OCI-LY3 (cell line): ENCODE results near the gene PIAS4.

Source experiments
- H2AFZ ChIP-seq: fragments of 200-600, 300-600 bp; shearing (Covaris generic); 2 replicates; pipeline ENCODE4 v1.6.0; 2014; ENCODE audit warnings: antibody characterized with exemption, low read depth, low read length
- H3K27ac ChIP-seq: fragments of 200-600, 300-600 bp; sonication (generic); 2 replicates; pipeline ENCODE4 v1.5.1; 2014; ENCODE audit warnings: mild to moderate bottlenecking, low read length, moderate library complexity, mixed read lengths
- H3K27me3 ChIP-seq: fragments of 200-600, 300-600 bp; sonication (generic); 2 replicates; pipeline ENCODE4 v1.6.1; 2014; ENCODE audit warnings: low read depth, low read length, mixed read lengths
- H3K36me3 ChIP-seq: fragments of 200-600, 300-600 bp; sonication (generic); replicated peaks from 2 replicates; pipeline ENCODE3; 2014; ENCODE audit warnings: low read depth, low read length, mixed read lengths
- H3K4me1 ChIP-seq: fragments of 300-600, 200-600 bp; sonication (generic); 2 replicates; pipeline ENCODE4 v1.6.1; 2014; ENCODE audit warnings: low read length, mixed read lengths
- H3K4me2 ChIP-seq: fragments of 200-600, 300-600 bp; sonication (generic); 2 replicates; pipeline ENCODE4 v1.6.1; 2014; ENCODE audit warnings: low read length, mixed read lengths
- H3K4me3 ChIP-seq: fragments of 300-600, 200-600 bp; sonication (generic); 2 replicates; pipeline ENCODE4 v1.5.1; 2014; ENCODE audit warnings: antibody characterized with exemption, mild to moderate bottlenecking, low read length, moderate library complexity
- H3K79me2 ChIP-seq: fragments of 300-600, 200-600 bp; shearing (Covaris generic); 2 replicates; pipeline ENCODE4 v1.6.1; 2014; ENCODE audit warnings: mild to moderate bottlenecking, low read length, mixed read lengths
- H3K9ac ChIP-seq: fragments of 300-600, 200-600 bp; shearing (Covaris generic); 2 replicates; pipeline ENCODE4 v1.6.0; 2014; ENCODE audit warnings: mild to moderate bottlenecking, low read length, moderate library complexity
- H3K9me3 ChIP-seq: fragments of 200-600, 300-600 bp; shearing (Covaris generic); 2 replicates; pipeline ENCODE4 v1.6.1; 2014; ENCODE audit warnings: low read length, mixed read lengths; ENCODE audit not compliant: insufficient read depth
- H4K20me1 ChIP-seq: fragments of 200-600, 300-600 bp; sonication (generic); 2 replicates; pipeline ENCODE4 v1.6.1; 2016; ENCODE audit warnings: low read length, mixed read lengths; ENCODE audit not compliant: insufficient read depth
- EZH2phosphoT487 ChIP-seq: fragments of 200-600 bp; shearing (Covaris generic); IDR thresholded peaks from 2 replicates; pipeline ENCODE4 v1.6.1; 2018; ENCODE audit warnings: antibody characterized with exemption, mixed run types, low read depth
- TF ChIP-seq, protein P1 (sequence below): fragments of 200-600, 300-600 bp; sonication (generic); IDR thresholded peaks from 2 replicates; pipeline ENCODE4 v1.5.1; 2014; ENCODE audit warnings: antibody characterized with exemption, low read length, low read depth

The PIAS4 gene

GRCh38 chr19:4049432-4049831 lies 41.9 kb downstream of the PIAS4 start:
- no peaks in the 10 kb centered on the region for H3K4me1 ChIP-seq
- H3K27me3 ChIP-seq: no peaks in the 10 kb centered on the region
- peaks cover 78% of the 10 kb centered on the region for H4K20me1 ChIP-seq
- H3K4me2 ChIP-seq: no peak overlapping the region
- H3K9me3 ChIP-seq: no peaks in the 10 kb centered on the region
- H3K36me3 ChIP-seq: peaks cover 55% of the 10 kb centered on the region
- H2AFZ ChIP-seq: no peak overlapping the region
- TF ChIP-seq EZH2phosphoT487: no peak
- TF ChIP-seq, protein P1, sequence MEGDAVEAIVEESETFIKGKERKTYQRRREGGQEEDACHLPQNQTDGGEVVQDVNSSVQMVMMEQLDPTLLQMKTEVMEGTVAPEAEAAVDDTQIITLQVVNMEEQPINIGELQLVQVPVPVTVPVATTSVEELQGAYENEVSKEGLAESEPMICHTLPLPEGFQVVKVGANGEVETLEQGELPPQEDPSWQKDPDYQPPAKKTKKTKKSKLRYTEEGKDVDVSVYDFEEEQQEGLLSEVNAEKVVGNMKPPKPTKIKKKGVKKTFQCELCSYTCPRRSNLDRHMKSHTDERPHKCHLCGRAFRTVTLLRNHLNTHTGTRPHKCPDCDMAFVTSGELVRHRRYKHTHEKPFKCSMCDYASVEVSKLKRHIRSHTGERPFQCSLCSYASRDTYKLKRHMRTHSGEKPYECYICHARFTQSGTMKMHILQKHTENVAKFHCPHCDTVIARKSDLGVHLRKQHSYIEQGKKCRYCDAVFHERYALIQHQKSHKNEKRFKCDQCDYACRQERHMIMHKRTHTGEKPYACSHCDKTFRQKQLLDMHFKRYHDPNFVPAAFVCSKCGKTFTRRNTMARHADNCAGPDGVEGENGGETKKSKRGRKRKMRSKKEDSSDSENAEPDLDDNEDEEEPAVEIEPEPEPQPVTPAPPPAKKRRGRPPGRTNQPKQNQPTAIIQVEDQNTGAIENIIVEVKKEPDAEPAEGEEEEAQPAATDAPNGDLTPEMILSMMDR: no peak
- H3K4me3 ChIP-seq: no peak overlapping the region
- H3K9ac ChIP-seq: no peak overlapping the region
- H3K79me2 ChIP-seq: peaks cover 97% of the 10 kb centered on the region
- no peak overlapping the region for H3K27ac ChIP-seq

DNA sequence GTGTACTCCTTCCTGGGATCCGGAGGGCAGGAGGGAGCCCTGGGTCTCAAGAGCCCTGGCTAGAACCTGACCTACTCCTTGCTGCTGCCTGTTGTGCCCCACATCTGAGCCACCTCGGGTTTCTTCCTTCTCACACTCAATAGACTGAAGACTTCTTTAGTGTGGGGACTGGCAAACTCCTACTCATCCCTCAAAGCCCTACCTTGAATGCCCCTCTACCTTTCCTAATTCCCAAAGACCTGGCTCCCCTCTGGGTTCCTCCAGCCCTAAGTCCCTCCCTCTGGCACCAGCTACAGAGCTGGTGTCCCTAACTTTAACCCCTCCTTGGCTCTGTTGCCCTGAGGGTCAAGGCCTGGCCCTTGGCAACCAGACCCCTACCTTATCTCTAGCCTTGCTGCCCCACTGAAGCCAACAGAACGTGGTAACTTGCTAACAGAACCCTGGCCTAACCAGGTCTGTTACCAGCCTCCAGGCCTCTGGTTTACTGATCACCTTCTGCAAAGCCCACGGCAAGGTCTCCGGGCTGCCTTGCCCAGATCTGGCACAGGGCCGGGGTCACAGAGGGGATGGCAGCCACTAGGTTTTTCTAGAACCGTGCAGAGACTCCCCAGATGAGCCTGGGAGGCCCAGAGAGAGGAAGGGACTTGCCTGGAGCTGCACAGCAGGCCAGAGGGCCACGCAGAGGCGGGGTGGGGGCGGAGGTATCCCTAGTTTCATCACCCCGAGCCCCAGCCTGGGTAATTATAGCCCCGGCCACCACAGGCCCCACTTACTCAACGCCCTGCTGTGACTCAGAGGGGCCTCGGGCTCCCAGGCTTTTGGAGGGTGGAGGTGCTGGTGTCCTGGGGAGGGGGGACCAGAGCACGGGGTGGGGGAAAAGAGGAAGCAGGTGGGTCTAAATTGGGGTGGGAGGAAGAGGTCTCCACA lies 43.9 kb downstream of the PIAS4 start:
- Histone ChIP-seq H3K79me2 (peaks cover 97% of the 10 kb centered on the region), H3K27me3 (no peaks in the 10 kb centered on the region), H3K4me1 (no peaks in the 10 kb centered on the region), H3K4me2 (no peak overlapping the region), H3K27ac (no peak overlapping the region), H3K9me3 (no peaks in the 10 kb centered on the region), H4K20me1 (peaks cover 77% of the 10 kb centered on the region), H2AFZ (no peak overlapping the region), H3K9ac (no peak overlapping the region), H3K36me3 (peaks cover 59% of the 10 kb centered on the region), H3K4me3 (no peak overlapping the region)
- TF ChIP-seq, protein P1: no peak
- TF ChIP-seq EZH2phosphoT487: no peak

GRCh38 chr19:4052114-4052992 lies 44.8 kb downstream of the PIAS4 start:
- no peak overlapping the region for H2AFZ ChIP-seq
- H3K4me2 ChIP-seq: no peak overlapping the region
- TF ChIP-seq EZH2phosphoT487: no peak
- TF ChIP-seq, protein P1: no peak
- H3K27ac ChIP-seq: no peak overlapping the region
- H3K36me3 ChIP-seq: peaks cover 62% of the 10 kb centered on the region
- H3K27me3 ChIP-seq: no peaks in the 10 kb centered on the region
- no peak overlapping the region for H3K4me3 ChIP-seq
- no peaks in the 10 kb centered on the region for H3K4me1 ChIP-seq
- peaks cover 79% of the 10 kb centered on the region for H4K20me1 ChIP-seq
- H3K9me3 ChIP-seq: no peaks in the 10 kb centered on the region
- peaks cover 99% of the 10 kb centered on the region for H3K79me2 ChIP-seq
- no peak overlapping the region for H3K9ac ChIP-seq

DNA sequence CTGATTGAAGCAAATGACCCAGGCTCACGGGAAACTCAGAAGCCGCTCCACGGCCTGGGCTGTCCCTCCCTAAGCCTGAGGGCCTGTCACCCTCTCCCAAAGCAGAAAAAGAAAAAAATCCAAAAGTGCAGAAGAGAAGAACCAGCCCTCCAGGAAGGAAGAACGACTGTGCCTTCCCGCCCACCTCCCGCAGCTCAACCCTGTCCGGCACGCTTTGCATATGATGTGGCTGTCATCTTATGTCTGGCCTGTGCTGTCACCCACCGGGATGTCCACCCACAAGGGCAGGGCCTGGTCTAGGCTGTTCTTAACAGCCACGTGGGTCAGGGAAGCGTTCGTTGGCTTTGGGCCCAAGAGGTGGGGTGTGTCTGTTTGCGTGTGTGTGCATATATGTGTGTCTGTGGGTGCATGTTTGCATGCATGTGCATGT lies 45.5 kb downstream of the PIAS4 start:
- peaks cover 61% of the 10 kb centered on the region for H3K36me3 ChIP-seq
- no peak for TF ChIP-seq EZH2phosphoT487
- TF ChIP-seq, protein P1: no peak

More for the DNA sequence above, 45.5 kb downstream of the PIAS4 start:
- Histone ChIP-seq H3K4me3 (no peak overlapping the region), H4K20me1 (peaks cover 85% of the 10 kb centered on the region), H3K9ac (no peak overlapping the region), H3K79me2 (peaks cover 99% of the 10 kb centered on the region), H3K9me3 (no peaks in the 10 kb centered on the region), H2AFZ (no peak overlapping the region), H3K4me1 (no peaks in the 10 kb centered on the region), H3K27ac (no peak overlapping the region), H3K27me3 (no peaks in the 10 kb centered on the region), H3K4me2 (no peak overlapping the region)
